ENCODE measurements around the gene PLA2G4E.

- no peak for TF ChIP-seq SAFB2 (CRISPR knock-in tag; IDR thresholded peaks at IDR 0.05; ENCODE audit: borderline replicate concordance, low read depth)
- no peak for TF ChIP-seq ZNF350 (CRISPR knock-in tag; IDR thresholded peaks at IDR 0.05; ENCODE audit: borderline replicate concordance, low read depth)
- TF ChIP-seq ZNF138 (CRISPR knock-in tag; IDR thresholded peaks at IDR 0.05; ENCODE audit: low read depth): no peak
- TF ChIP-seq ATF3 (CRISPR knock-in tag; IDR thresholded peaks at IDR 0.05): no peak
- TF ChIP-seq ATF2 (CRISPR knock-in tag; IDR thresholded peaks at IDR 0.05): no peak
- no peak for TF ChIP-seq KDM5B (CRISPR knock-in tag; IDR thresholded peaks at IDR 0.05; ENCODE audit: borderline replicate concordance)
Measured at GRCh38 chr15:41967506-41968206, 53.2 kb downstream of the PLA2G4E start.

All from HepG2 (cell line).